Hepatocyte (in vitro differentiated cells): Measurements from ENCODE around the gene TCF7L2.

Experiments
- CTCF ChIP-seq: fragments of 200-600 bp; sonication (generic); IDR thresholded peaks from 2 replicates; pipeline ENCODE4 v1.5.1; 2016; ENCODE audit warnings: antibody characterized with exemption, mild to moderate bottlenecking; ENCODE audit not compliant: poor library complexity
- EZH2 ChIP-seq: fragments of 200-600 bp; sonication (generic); IDR thresholded peaks from 2 replicates; pipeline ENCODE4 v1.6.1; 2016; ENCODE audit warnings: antibody characterized with exemption, mild to moderate bottlenecking, borderline replicate concordance

- TF ChIP-seq CTCF (no peak), EZH2 (no peak)
These were observed 117.5 kb downstream of the TCF7L2 start for GRCh38 chr10:113067501-113067900.
